ENCODE measurements around the gene PCDHA5.

DNA sequence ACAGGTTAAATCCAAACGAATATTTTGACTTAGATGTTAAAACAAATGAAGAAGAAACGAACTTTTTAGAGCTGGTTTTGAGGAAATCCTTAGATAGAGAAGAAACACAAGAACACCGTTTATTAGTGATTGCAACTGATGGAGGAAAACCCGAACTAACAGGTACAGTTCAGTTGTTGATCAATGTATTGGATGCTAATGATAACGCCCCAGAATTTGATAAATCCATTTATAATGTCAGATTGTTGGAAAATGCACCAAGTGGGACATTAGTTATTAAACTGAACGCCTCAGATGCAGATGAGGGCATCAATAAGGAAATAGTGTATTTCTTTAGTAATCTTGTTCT is 842 bp downstream of the PCDHA5 start:
- TF ChIP-seq CEBPB (IDR thresholded peaks at IDR 0.05) (no peak), RAD21 (IDR thresholded peaks at IDR 0.05; ENCODE audit: low read depth) (no peak), EP300 (IDR thresholded peaks at IDR 0.05; ENCODE audit: borderline replicate concordance) (no peak), TEAD4 (IDR thresholded peaks at IDR 0.05) (no peak), NFIC (IDR thresholded peaks at IDR 0.05) (no peak), REST (IDR thresholded peaks at IDR 0.05; ENCODE audit: low read depth) (no peak), FOXM1 (IDR thresholded peaks at IDR 0.05; ENCODE audit: borderline replicate concordance, low read depth) (no peak), CREB1 (IDR thresholded peaks at IDR 0.05; ENCODE audit: low read depth) (no peak), EGR1 (IDR thresholded peaks at IDR 0.05) (no peak), YY1 (IDR thresholded peaks at IDR 0.05; ENCODE audit: low read depth) (no peak)
- TF ChIP-seq, protein P1, sequence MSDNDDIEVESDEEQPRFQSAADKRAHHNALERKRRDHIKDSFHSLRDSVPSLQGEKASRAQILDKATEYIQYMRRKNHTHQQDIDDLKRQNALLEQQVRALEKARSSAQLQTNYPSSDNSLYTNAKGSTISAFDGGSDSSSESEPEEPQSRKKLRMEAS (IDR thresholded peaks at IDR 0.05) = no peak
